Esophagus squamous epithelium (tissue), 4 donors: ENCODE data around the gene MAN2A2.

Source experiments
- CTCF ChIP-seq, 6 experiments: fragments of 450-650 bp in 4 of 6; fragments of 200-600 bp in 2 of 6; sonication (generic) in 2 of 6; IDR thresholded peaks; one replicate each; pipeline ENCODE4 v1.5.1; 2016 to 2019; ENCODE audit warnings: antibody characterized with exemption in 6 of 6, mild to moderate bottlenecking in 4 of 6, moderate library complexity in 4 of 6
- POLR2A ChIP-seq, 4 donors: fragments of 450-650 bp; IDR thresholded peaks; one replicate each; pipeline ENCODE4 v1.6.1; 2017; ENCODE audit warnings: antibody characterized with exemption in 4 of 4, mild to moderate bottlenecking in 4 of 4, moderate library complexity in 3 of 4

GRCh38 chr15:90967206-90967605, 64.1 kb downstream of the MAN2A2 start:
- TF ChIP-seq CTCF (IDR thresholded peaks at IDR 0.05) (no peak), POLR2A (IDR thresholded peaks at IDR 0.05) (no peak)
